Small intestine (tissue), 7 donors: ENCODE measurements around the gene HIPK2. TPM values are rescaled to one million over a fixed set of nuclear protein-coding genes. Genes with fewer than 3 reads are reported as not detected.

ENCODE experiments used
- DNase-seq, 2 donors: peaks; one replicate each; pipeline versions ENCODE4 v3.0.0 to v3.0.0-alpha.2; 2013
- FAIRE-seq: peaks from 2 replicates; lab custom pipeline; 2012; peaks lifted over from hg19 to GRCh38; lab: Jason Lieb, UNC
- H3K27ac ChIP-seq, 3 donors: one replicate each; pipeline ENCODE4 v1.5.1; 2013; ENCODE audit warnings: low read length in 2 of 3, mild to moderate bottlenecking in 2 of 3, control low read depth in 1 of 3, inconsistent platforms in 1 of 3, low read depth in 1 of 3, moderate library complexity in 1 of 3
- H3K27me3 ChIP-seq, 3 donors: one replicate each; pipeline ENCODE4 v1.6.1; 2013; ENCODE audit warnings: low read length in 3 of 3, inconsistent platforms in 1 of 3; ENCODE audit not compliant: control insufficient read depth in 3 of 3, insufficient read depth in 3 of 3
- H3K36me3 ChIP-seq, 3 donors: one replicate each; pipeline ENCODE4 v1.6.1; 2013; ENCODE audit warnings: low read length in 3 of 3, inconsistent platforms in 1 of 3, low read depth in 1 of 3, mild to moderate bottlenecking in 1 of 3, moderate library complexity in 1 of 3; ENCODE audit not compliant: control insufficient read depth in 3 of 3, insufficient read depth in 2 of 3
- H3K4me1 ChIP-seq, 3 donors: one replicate each; pipeline ENCODE4 v1.6.1; 2013; ENCODE audit warnings: low read length in 2 of 3, inconsistent platforms in 1 of 3, low read depth in 1 of 3, mild to moderate bottlenecking in 1 of 3, moderate library complexity in 1 of 3; ENCODE audit not compliant: control insufficient read depth in 3 of 3, insufficient read depth in 2 of 3
- H3K4me3 ChIP-seq, 3 donors: one replicate each; pipeline ENCODE4 v1.5.1; 2013; ENCODE audit warnings: low read length in 3 of 3, control low read depth in 1 of 3, inconsistent platforms in 1 of 3, low read depth in 1 of 3, mild to moderate bottlenecking in 1 of 3, moderate library complexity in 1 of 3
- H3K9me3 ChIP-seq, 2 donors: one replicate each; pipeline ENCODE4 v1.6.1; 2013; ENCODE audit warnings: low read depth in 1 of 2, low read length in 1 of 2; ENCODE audit not compliant: control insufficient read depth in 2 of 2, insufficient read depth in 1 of 2
- WGBS, 3 donors: extraction: QIAGEN DNeasy Blood & Tissue Kit; methylation state at CpG; one replicate each; pipeline ENCODE4 v1.1.7; 2013; 5-methylcytosine and 5-hydroxymethylcytosine counted together
- polyA plus RNA-seq, 4 donors: library from polyadenylated mRNA; stranded (reverse) in 3 of 4; unstranded in 1 of 4; fragments of 200-250 nt in 3 of 4; fragments of 120-200 nt in 1 of 4; gene quantifications; one replicate each; pipeline versions ENCODE4 v1.2.1 to v1.2.3, GENCODE V29; 2013
- donor health status: healthy with polysubstance abuse.
- donor health status: control.
- donor health status: control.
- donor health status: Bipolar disorder and iron deficiency.
- donor health status: healthy.

Gene HIPK2
- polyA plus RNA-seq, 4 donors: 3.2 to 11.4 (median 7.2) TPM

DNA sequence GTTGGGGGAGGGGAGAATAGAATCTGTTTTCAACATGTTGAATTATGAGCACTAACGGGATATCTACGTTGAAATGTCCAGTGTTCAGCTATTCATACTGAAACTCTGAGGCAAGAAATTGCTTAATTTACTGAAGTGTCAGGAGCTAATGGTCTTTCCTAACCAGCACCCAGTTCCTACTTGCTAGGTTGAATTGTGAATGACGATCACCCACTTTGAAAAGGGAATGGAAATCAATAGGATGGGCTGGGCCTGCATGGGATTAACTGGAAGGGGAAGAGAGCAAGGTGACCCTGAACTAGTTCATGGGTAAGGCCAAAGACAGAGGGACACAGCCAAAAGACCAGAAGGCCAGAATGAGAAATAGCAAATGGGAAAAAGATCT, 51.3 kb downstream of the HIPK2 start:
- Histone ChIP-seq H3K4me3 (no peak overlapping the region), H3K36me3 (peaks cover 0 to 9% (median 0%) of the 10 kb centered on the region in 3 donors), H3K27ac (peak overlapping the region in 2 of 3 donors; percentile 53 to 86), H3K9me3 (no peaks in the 10 kb centered on the region), H3K4me1 (peaks cover 8 to 24% (median 10%) of the 10 kb centered on the region in 3 donors), H3K27me3 (no peaks in the 10 kb centered on the region)
- FAIRE-seq (no peak), DNase-seq (no peak)
- 77 to 92% (median 80%) methylated on average over 3 of the region's 3 CpGs for WGBS, 3 donors

GRCh38 chr7:139725858-139726484, 51.8 kb downstream of the HIPK2 start:
- H3K27ac ChIP-seq: peak overlapping the region; percentile 26 to 86 (median 53)
- H3K9me3 ChIP-seq: no peaks in the 10 kb centered on the region
- no peak overlapping the region for H3K4me3 ChIP-seq
- DNase-seq: no peak
- FAIRE-seq: no peak
- WGBS, 3 donors: 63 to 82% (median 70%) methylated on average over 6 of the region's 6 CpGs
- H3K36me3 ChIP-seq: peaks cover 0 to 9% (median 0%) of the 10 kb centered on the region in 3 donors
- H3K27me3 ChIP-seq: no peaks in the 10 kb centered on the region
- H3K4me1 ChIP-seq: peaks cover 8 to 24% (median 15%) of the 10 kb centered on the region in 3 donors

- no peaks in the 10 kb centered on the region for H3K27me3 ChIP-seq
- FAIRE-seq: no peak
- WGBS, 3 donors: 69 to 78% (median 78%) methylated on average over 6 of the region's 6 CpGs
- no peak overlapping the region for H3K4me3 ChIP-seq
- H3K4me1 ChIP-seq: peaks cover 11 to 33% (median 19%) of the 10 kb centered on the region in 3 donors
- peak overlapping the region in 1 of 3 donors; percentile 86 for H3K27ac ChIP-seq
- no peak for DNase-seq
- no peaks in the 10 kb centered on the region for H3K9me3 ChIP-seq
- peaks cover 0 to 9% (median 0%) of the 10 kb centered on the region in 3 donors for H3K36me3 ChIP-seq
Observed at GRCh38 chr7:139725077-139725476, 52.7 kb downstream of the HIPK2 start.

DNA sequence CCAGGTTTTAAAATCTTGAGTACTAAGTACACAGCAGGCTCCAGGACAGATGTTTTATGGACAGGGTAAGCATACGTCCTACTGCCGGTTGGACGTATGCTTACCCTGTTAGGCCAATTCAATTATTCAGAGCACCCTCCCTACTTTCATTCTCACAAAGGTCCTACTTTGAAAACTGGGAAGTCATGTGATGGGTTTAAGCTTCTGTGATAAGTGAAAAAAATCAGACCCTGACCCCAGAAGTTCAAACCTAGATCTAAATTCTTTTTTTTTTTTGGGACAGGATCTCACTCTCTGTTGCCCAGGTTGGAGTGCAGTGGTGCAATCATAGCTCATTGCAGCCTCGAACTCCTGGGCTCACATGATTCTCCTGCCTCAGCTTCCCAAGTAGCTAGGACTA, 55.2 kb downstream of the HIPK2 start:
- Histone ChIP-seq H3K9me3 (no peaks in the 10 kb centered on the region), H3K4me1 (peaks cover 11 to 33% (median 19%) of the 10 kb centered on the region in 3 donors), H3K36me3 (no peaks in the 10 kb centered on the region), H3K27me3 (no peaks in the 10 kb centered on the region), H3K27ac (no peak overlapping the region), H3K4me3 (no peak overlapping the region)
- DNase-seq: no peak
- 55 to 73% (median 66%) methylated on average over 4 of the region's 4 CpGs for WGBS, 3 donors
- no peak for FAIRE-seq

GRCh38 chr7:139721821-139722220, 56.0 kb downstream of the HIPK2 start:
- Histone ChIP-seq H3K4me1 (peaks cover 11 to 29% (median 19%) of the 10 kb centered on the region in 3 donors), H3K4me3 (no peak overlapping the region), H3K9me3 (no peaks in the 10 kb centered on the region), H3K36me3 (peaks cover 0 to 3% (median 0%) of the 10 kb centered on the region in 3 donors), H3K27me3 (no peaks in the 10 kb centered on the region), H3K27ac (peak overlapping the region in 2 of 3 donors; percentile 33 to 42)
- 31 to 64% (median 42%) methylated on average over 2 of the region's 2 CpGs for WGBS, 3 donors
- FAIRE-seq (no peak), DNase-seq (peak in 1 of 2 donors; percentile 29)

DNA sequence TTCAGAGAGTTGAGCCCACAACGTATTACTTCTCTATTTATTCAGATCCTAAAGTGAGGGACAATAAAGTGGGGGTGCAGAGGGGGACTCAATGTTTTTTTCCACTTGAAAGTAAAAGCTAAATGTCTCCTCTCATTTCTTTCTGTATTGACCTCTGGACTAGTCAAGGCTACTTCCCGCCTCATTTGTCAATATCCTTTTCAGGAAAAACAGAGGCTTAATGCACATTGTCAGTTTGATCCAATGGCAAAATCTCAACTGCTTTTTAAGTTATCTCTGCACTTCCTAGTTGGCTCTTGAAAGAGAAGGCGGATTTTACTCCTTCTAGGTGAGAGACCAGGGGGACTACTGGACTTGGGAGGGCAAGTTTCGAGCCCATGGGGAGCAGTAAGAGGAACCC, 56.4 kb downstream of the HIPK2 start:
- H3K4me3 ChIP-seq: no peak overlapping the region
- DNase-seq: peak in 1 of 2 donors; percentile 36

DNA sequence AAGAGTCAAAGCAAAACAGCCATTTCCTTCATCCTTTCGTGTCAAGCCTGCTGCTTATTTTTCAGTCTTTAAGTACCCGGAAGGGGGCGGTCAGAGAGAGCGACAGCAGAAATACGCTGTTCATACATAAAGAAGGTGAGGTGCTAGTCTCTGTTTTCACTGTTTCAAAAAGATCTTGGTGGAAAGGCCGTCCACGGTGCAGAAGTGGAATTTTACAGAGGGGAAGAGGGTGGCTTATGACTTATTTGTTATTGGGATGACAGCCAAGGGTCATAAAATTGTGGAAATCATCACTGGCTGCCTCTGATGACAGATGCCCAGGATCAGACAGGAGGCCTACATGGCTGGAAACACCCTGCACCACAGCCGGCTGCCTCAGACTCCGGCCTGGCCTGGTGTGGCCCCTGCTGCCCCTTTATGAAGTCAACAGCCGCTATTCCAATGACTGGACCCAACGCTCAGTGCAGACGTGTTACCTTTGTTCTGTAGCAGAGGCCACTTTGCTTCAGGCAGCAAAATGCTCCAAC, 57.0 kb downstream of the HIPK2 start:
- WGBS, 3 donors: 49 to 54% (median 49%) methylated on average over 12 of the region's 12 CpGs
- DNase-seq (peak in 1 of 2 donors; percentile 49), FAIRE-seq (no peak)
- Histone ChIP-seq H3K9me3 (no peaks in the 10 kb centered on the region), H3K27ac (peak overlapping the region in 2 of 3 donors; percentile 44 to 74), H3K4me1 (peaks cover 5 to 23% (median 17%) of the 10 kb centered on the region in 3 donors), H3K4me3 (no peak overlapping the region), H3K36me3 (peaks cover 0 to 13% (median 3%) of the 10 kb centered on the region in 3 donors), H3K27me3 (no peaks in the 10 kb centered on the region)

More for the DNA sequence above, 56.4 kb downstream of the HIPK2 start:
- Histone ChIP-seq H3K27ac (peak overlapping the region in 2 of 3 donors; percentile 33 to 44), H3K4me1 (peaks cover 8 to 28% (median 19%) of the 10 kb centered on the region in 3 donors), H3K36me3 (peaks cover 0 to 6% (median 0%) of the 10 kb centered on the region in 3 donors), H3K9me3 (no peaks in the 10 kb centered on the region), H3K27me3 (no peaks in the 10 kb centered on the region)
- no peak for FAIRE-seq
- WGBS, 3 donors: 25 to 57% (median 43%) methylated on average over 4 of the region's 4 CpGs

GRCh38 chr7:139720186-139720585, 57.6 kb downstream of the HIPK2 start:
- Histone ChIP-seq H3K9me3 (no peaks in the 10 kb centered on the region), H3K27me3 (no peaks in the 10 kb centered on the region), H3K4me1 (peaks cover 5 to 20% (median 17%) of the 10 kb centered on the region in 3 donors), H3K27ac (peak overlapping the region in 2 of 3 donors; percentile 44 to 65), H3K4me3 (no peak overlapping the region), H3K36me3 (peaks cover 0 to 18% (median 7%) of the 10 kb centered on the region in 3 donors)
- DNase-seq (no peak), FAIRE-seq (no peak)
- 92 to 95% (median 93%) methylated on average over 6 of the region's 6 CpGs for WGBS, 3 donors
